ENCODE results near the gene SDC1. TPM values are rescaled to one million over a fixed set of nuclear protein-coding genes. Genes with fewer than 3 reads are reported as not detected.

SDC1 gene
- total RNA-seq, 1 experiment from 2014 or later: 22.3 TPM

GRCh38 chr2:20230114-20230425, 5.1 kb upstream of the SDC1 start:
- no peak overlapping the region for H4K5ac ChIP-seq (ENCODE audit: insufficient read length, low read depth, low read length)
- no peak overlapping the region for H2AFZ ChIP-seq (ENCODE audit: low read length)
- no peak overlapping the region for H3K18ac ChIP-seq (ENCODE audit: insufficient read length, low read depth, low read length)
- no peaks in the 10 kb centered on the region for H3K23me2 ChIP-seq (ENCODE audit: insufficient read length, low read depth, low read length, poor library complexity, severe bottlenecking)
- no peak overlapping the region for H2BK12ac ChIP-seq (ENCODE audit: insufficient read length, low read depth, low read length)
- Mint-ChIP-seq H3K36me3 (ENCODE audit: insufficient read depth in 1 of 3, low read depth in 3 of 3) (no peaks in the 10 kb centered on the region), H3K27me3 (ENCODE audit: low read depth) (peaks cover 26% of the 10 kb centered on the region), H3K9me3 (peaks cover 0 to 4% of the 10 kb centered on the region in 2 experiments; a peak in 2 of 5 replicates), H3K4me1 (peaks cover 23 to 28% of the 10 kb centered on the region in 2 experiments), H3K27ac (no peak overlapping the region), H3K4me3 (no peak overlapping the region)
- H3T11ph ChIP-seq (ENCODE audit: low read length): no peak overlapping the region
- no peak overlapping the region for H2BK20ac ChIP-seq (ENCODE audit: low read depth, low read length, poor library complexity, severe bottlenecking)
- H3K4ac ChIP-seq (ENCODE audit: low read depth, low read length): no peak overlapping the region
- no peak overlapping the region for H2AK5ac ChIP-seq (ENCODE audit: insufficient read length, low read length)
- no peaks in the 10 kb centered on the region for H3K79me1 ChIP-seq (ENCODE audit: insufficient read depth, low read depth, low read length, poor library complexity, severe bottlenecking)
- no peaks in the 10 kb centered on the region for H3K79me2 ChIP-seq (ENCODE audit: insufficient read depth, low read length)
- H2BK120ac ChIP-seq (ENCODE audit: low read depth, low read length, poor library complexity, severe bottlenecking): no peak overlapping the region
- H3K27me3 ChIP-seq (ENCODE audit: insufficient read depth, low read length): no peaks in the 10 kb centered on the region
- H2BK15ac ChIP-seq (ENCODE audit: low read depth, low read length): no peak overlapping the region
- no peaks in the 10 kb centered on the region for H4K20me1 ChIP-seq (ENCODE audit: control insufficient read depth, insufficient read depth, insufficient read length)
- H3K23ac ChIP-seq (ENCODE audit: insufficient read length, low read depth, low read length): no peak overlapping the region
- H4K91ac ChIP-seq (ENCODE audit: insufficient read length, low read depth, low read length): no peak overlapping the region
- no peak overlapping the region for H4K8ac ChIP-seq (replicated peaks; ENCODE audit: insufficient read length, low read depth, low read length)
- H2BK5ac ChIP-seq (ENCODE audit: insufficient read length, low read length): no peak overlapping the region
- no peaks in the 10 kb centered on the region for H3K9me3 ChIP-seq (ENCODE audit: control insufficient read depth, low read depth, low read length)
- H3K14ac ChIP-seq (ENCODE audit: insufficient read depth, low read length): no peak overlapping the region
- H3K27ac ChIP-seq (ENCODE audit: insufficient read length, low read depth, low read length): no peak overlapping the region
- H3K4me1 ChIP-seq (ENCODE audit: insufficient read depth, low read length): peaks cover 2% of the 10 kb centered on the region; the same call in 1 of the 2 replicates
- H3K56ac ChIP-seq (ENCODE audit: insufficient read length, low read depth, low read length): no peak overlapping the region
- no CpG with 5 or more reads among the region's 4 CpGs for WGBS (ENCODE audit: extremely low coverage, insufficient read length, low lambda C conversion rate)
- no peak overlapping the region for H3K9ac ChIP-seq (ENCODE audit: extremely low read depth, insufficient read length, low read length)
- TF ChIP-seq CTCF (conservative IDR thresholded peaks at IDR 0.05): no peak
- DNase-seq: no peak
- H3K4me2 ChIP-seq (ENCODE audit: insufficient read depth, insufficient read length, low read length): no peak overlapping the region
